IMR-90 (cell line): Measurements from ENCODE around the gene GNB1L. TPM values are rescaled to one million over a fixed set of nuclear protein-coding genes. Genes with fewer than 3 reads are reported as not detected.

ENCODE experiments used
- ATAC-seq: fragments of 200-7000 bp; cut with Tn5 transposase; 2 replicates; pipeline ENCODE4 v1.9.1; 2020; ENCODE audit warnings: low read depth, mild to moderate bottlenecking, moderate library complexity
- BruUV-seq: library from RNA; stranded (reverse); fragments of 400-500 nt; replicated peaks from 2 replicates; lab custom pipeline; 2021; lab: Mats Ljungman, UMichigan
- CTCF ChIA-PET: fragments of 300-600 bp; formaldehyde crosslinking; extraction: SDS; loops from one replicate; lab custom pipeline; 2021; ENCODE audit warnings: antibody characterized with exemption; lab: Yijun Ruan, JAX
- POLR2A ChIA-PET: fragments of 300-600 bp; sonication (Branson Sonifier 250); formaldehyde crosslinking; loops from one replicate; lab custom pipeline; 2022; ENCODE audit warnings: antibody characterized with exemption; ENCODE audit not compliant: unreplicated experiment; lab: Charles Lee
- DNase-seq: peaks from one replicate; pipeline ENCODE4 v3.0.0; 2013
- H2AFZ ChIP-seq: replicated peaks from 2 replicates; pipeline ENCODE3; 2013; ENCODE audit warnings: low read length, mild to moderate bottlenecking; ENCODE audit not compliant: poor library complexity
- H2AK5ac ChIP-seq: 2 replicates; pipeline ENCODE4 v1.6.1; 2013; ENCODE audit warnings: low read depth, low read length, inconsistent platforms
- H2AK9ac ChIP-seq: replicated peaks from 2 replicates; pipeline ENCODE3; 2013; ENCODE audit warnings: mild to moderate bottlenecking, low read depth, low read length, moderate library complexity; ENCODE audit not compliant: poor library complexity
- H2BK120ac ChIP-seq: 2 replicates; pipeline ENCODE4 v1.6.1; 2013; ENCODE audit warnings: low read depth, low read length, inconsistent platforms
- H2BK15ac ChIP-seq: 3 replicates; pipeline ENCODE4 v1.6.1; 2013; ENCODE audit warnings: low read depth, low read length, inconsistent platforms
- H2BK20ac ChIP-seq: 2 replicates; pipeline ENCODE4 v1.6.1; 2013; ENCODE audit warnings: low read depth, mild to moderate bottlenecking, inconsistent platforms, low read length, moderate library complexity
- H2BK5ac ChIP-seq: 2 replicates; pipeline ENCODE4 v1.6.1; 2013; ENCODE audit warnings: mild to moderate bottlenecking, low read depth, low read length, inconsistent platforms; ENCODE audit not compliant: poor library complexity, severe bottlenecking
- H3K14ac ChIP-seq: replicated peaks from 2 replicates; pipeline ENCODE4 v1.6.1; 2013; ENCODE audit warnings: low read depth, low read length, inconsistent platforms
- H3K18ac ChIP-seq: 2 replicates; pipeline ENCODE4 v1.6.1; 2013; ENCODE audit warnings: low read depth, low read length, control low read depth
- H3K23ac ChIP-seq: 2 replicates; pipeline ENCODE4 v1.6.1; 2013; ENCODE audit warnings: low read depth, low read length, inconsistent platforms
- H3K27ac ChIP-seq: 2 replicates; pipeline ENCODE4 v1.5.1; 2013; ENCODE audit warnings: mild to moderate bottlenecking, control low read depth, low read length; ENCODE audit not compliant: insufficient read depth
- H3K27me3 ChIP-seq: 2 replicates; pipeline ENCODE4 v1.6.1; 2013; ENCODE audit warnings: low read length; ENCODE audit not compliant: control insufficient read depth, insufficient read depth
- H3K36me3 ChIP-seq: 2 replicates; pipeline ENCODE4 v1.6.1; 2013; ENCODE audit warnings: low read length, mixed read lengths; ENCODE audit not compliant: control insufficient read depth, insufficient read depth
- H3K4ac ChIP-seq: 2 replicates; pipeline ENCODE4 v1.6.1; 2013; ENCODE audit warnings: low read depth, low read length, inconsistent platforms
- H3K4me1 ChIP-seq: 2 replicates; pipeline ENCODE4 v1.6.1; 2013; ENCODE audit warnings: low read length, mixed read lengths; ENCODE audit not compliant: control insufficient read depth, insufficient read depth
- H3K4me2 ChIP-seq: 2 replicates; pipeline ENCODE4 v1.6.1; 2013; ENCODE audit warnings: low read depth, mild to moderate bottlenecking, control low read depth, low read length, moderate library complexity
- H3K4me3 ChIP-seq: 2 replicates; pipeline ENCODE4 v1.5.1; 2013; ENCODE audit warnings: low read depth, mild to moderate bottlenecking, control low read depth, low read length, moderate library complexity; ENCODE audit not compliant: insufficient read depth
- H3K56ac ChIP-seq: 2 replicates; pipeline ENCODE4 v1.6.1; 2013; ENCODE audit warnings: low read length, inconsistent platforms; ENCODE audit not compliant: insufficient read depth; ENCODE audit errors: extremely low read depth
- H3K79me1 ChIP-seq, 2 experiments: 2 replicates each; pipeline ENCODE4 v1.6.1; 2013; ENCODE audit warnings: low read length in 2 of 2, inconsistent platforms in 1 of 2, low read depth in 1 of 2
- H3K9ac ChIP-seq: 2 replicates; pipeline ENCODE4 v1.6.1; 2013; ENCODE audit warnings: low read depth, low read length, control low read depth
- H3K9me1 ChIP-seq: 2 replicates; pipeline ENCODE4 v1.6.1; 2013; ENCODE audit warnings: low read length, inconsistent platforms; ENCODE audit not compliant: insufficient read depth
- H3K9me3 ChIP-seq: 2 replicates; pipeline ENCODE4 v1.6.1; 2013; ENCODE audit warnings: low read length; ENCODE audit not compliant: control insufficient read depth, insufficient read depth
- H4K20me1 ChIP-seq: 2 replicates; pipeline ENCODE4 v1.6.1; 2013; ENCODE audit warnings: low read length, inconsistent platforms; ENCODE audit not compliant: insufficient read depth
- H4K5ac ChIP-seq: 2 replicates; pipeline ENCODE4 v1.6.1; 2013; ENCODE audit warnings: mild to moderate bottlenecking, low read depth, low read length, control low read depth
- H4K8ac ChIP-seq, 2 experiments: 2 replicates each; pipeline ENCODE4 v1.6.1; 2013; ENCODE audit warnings: low read depth in 2 of 2, low read length in 2 of 2, control low read depth in 1 of 2, inconsistent platforms in 1 of 2
- H4K91ac ChIP-seq: 2 replicates; pipeline ENCODE4 v1.6.1; 2013; ENCODE audit warnings: low read depth, low read length, inconsistent platforms; ENCODE audit not compliant: insufficient read depth
- CHD1 ChIP-seq: IDR thresholded peaks from 2 replicates; pipeline ENCODE4 v1.6.1; 2012; ENCODE audit warnings: low read depth, low read length, improper control_type of control experiment
- ELK1 ChIP-seq: fragments of 150-350 bp; IDR thresholded peaks from 2 replicates; pipeline ENCODE4 v1.6.1; 2016; ENCODE audit warnings: low read depth, mild to moderate bottlenecking, low read length, moderate library complexity, borderline replicate concordance
- FOS ChIP-seq: fragments of 150-350 bp; IDR thresholded peaks from 2 replicates; pipeline ENCODE4 v1.6.1; 2016; ENCODE audit warnings: low read depth, low read length
- MAFK ChIP-seq: IDR thresholded peaks from 2 replicates; pipeline ENCODE4 v1.6.1; 2012; ENCODE audit warnings: low read depth, low read length, improper control_type of control experiment
- NFE2L2 ChIP-seq: fragments of 150-350 bp; IDR thresholded peaks from 2 replicates; pipeline ENCODE4 v1.6.1; 2016; ENCODE audit warnings: low read depth, mild to moderate bottlenecking, low read length
- POLR2A ChIP-seq: IDR thresholded peaks from 2 replicates; pipeline ENCODE4 v1.6.1; 2012; ENCODE audit warnings: mild to moderate bottlenecking, low read depth, low read length
- RAD21 ChIP-seq: IDR thresholded peaks from 2 replicates; pipeline ENCODE4 v1.6.1; 2012; ENCODE audit warnings: low read length, improper control_type of control experiment
- RCOR1 ChIP-seq: IDR thresholded peaks from 2 replicates; pipeline ENCODE4 v1.6.1; 2012; ENCODE audit warnings: mild to moderate bottlenecking, low read length, improper control_type of control experiment; ENCODE audit not compliant: insufficient replicate concordance
- RFX5 ChIP-seq: IDR thresholded peaks from 2 replicates; pipeline ENCODE4 v1.8.0; 2012; ENCODE audit warnings: low read depth, mild to moderate bottlenecking, low read length, moderate library complexity
- SMC3 ChIP-seq: fragments of 150-350 bp; IDR thresholded peaks from 2 replicates; pipeline ENCODE4 v1.6.1; 2016; ENCODE audit warnings: low read depth, mild to moderate bottlenecking, antibody characterized with exemption, low read length, moderate library complexity
- WGBS, 2 experiments: methylation state at CpG; one replicate each; pipeline versions ENCODE4 v1.1.5 to v1.1.7; 2013; ENCODE audit warnings: missing lambda C conversion rate in 2 of 2; ENCODE audit not compliant: insufficient read length in 1 of 2; ENCODE audit errors: extremely low coverage in 2 of 2; 5-methylcytosine and 5-hydroxymethylcytosine counted together
- dilution Hi-C: fragments of 300-500 bp; cut with HindIII; formaldehyde crosslinking; loops from one replicate; pipeline ENCODE4 v1.14.3; 2018; ENCODE audit warnings: low sequenced_read_pairs; ENCODE audit not compliant: unreplicated experiment
- in situ Hi-C: fragments of 300-500 bp; cut with MboI; formaldehyde crosslinking; loops from 3 replicates; pipeline ENCODE4 v1.14.3; 2019; ENCODE audit warnings: low sequenced_read_pairs, inconsistent platforms, mixed read lengths
- intact Hi-C: fragments of 100-400 bp; cut with micrococcal nuclease; formaldehyde crosslinking; loops from 2 replicates; pipeline ENCODE4 v1.10.0; 2022
- polyA plus RNA-seq, 3 experiments: library from polyadenylated mRNA; depleted of rRNA; stranded (reverse); fragments of >200 nt; gene quantifications; 2 replicates each; pipeline ENCODE4 v1.2.3, GENCODE V29; 2012; ENCODE audit warnings: low replicate concordance in 1 of 3
- total RNA-seq: library from RNA; depleted of rRNA; stranded (reverse); fragments of >200 nt; gene quantifications from 2 replicates; pipeline ENCODE4 v1.2.3, GENCODE V29; 2012

The GNB1L gene
- total and polyA plus RNA-seq, 2 of the 4 experiments (the other 2 are of a cell fraction), result 2.5 to 4.4 TPM

GRCh38 chr22:19773470-19774040 lies 81.1 kb downstream of the GNB1L start:
- in situ Hi-C loops, result no loop called here
- H3K36me3 ChIP-seq, result no peaks in the 10 kb centered on the region
- H2BK20ac ChIP-seq, result no peak overlapping the region
- no peak overlapping the region for H2BK15ac ChIP-seq
- no peak overlapping the region for H2AFZ ChIP-seq
- no peak overlapping the region for H2BK5ac ChIP-seq
- ATAC-seq, result no peak
- H2BK120ac ChIP-seq, result no peak overlapping the region
- H2AK5ac ChIP-seq, result no peak overlapping the region
- H3K23ac ChIP-seq, result no peak overlapping the region
- no peak overlapping the region for H3K18ac ChIP-seq
- H2AK9ac ChIP-seq, result no peak overlapping the region
- H3K4me3 ChIP-seq, result no peak overlapping the region
- H3K14ac ChIP-seq, result no peak overlapping the region
- H3K4ac ChIP-seq, result no peak overlapping the region
- no peaks in the 10 kb centered on the region for H4K20me1 ChIP-seq
- no peaks in the 10 kb centered on the region for H3K9me3 ChIP-seq
- no peak for TF ChIP-seq RCOR1
- TF ChIP-seq POLR2A, result no peak
- TF ChIP-seq CHD1, result no peak
- TF ChIP-seq NFE2L2, result no peak
- TF ChIP-seq RFX5, result no peak
- TF ChIP-seq ELK1, result no peak
- no peak for TF ChIP-seq FOS
- no peak for TF ChIP-seq MAFK
- no peak for TF ChIP-seq RAD21
- no peak for TF ChIP-seq SMC3
- H3K27me3 ChIP-seq, result peaks cover 60% of the 10 kb centered on the region
- BruUV-seq, result no TSS peak
- no peaks in the 10 kb centered on the region for H3K4me1 ChIP-seq
- H4K5ac ChIP-seq, result no peak overlapping the region
- H3K4me2 ChIP-seq, result no peak overlapping the region
- H4K91ac ChIP-seq, result no peak overlapping the region
- H3K9ac ChIP-seq, result no peak overlapping the region
- H3K56ac ChIP-seq, result no peak overlapping the region
- H4K8ac ChIP-seq, result no peak overlapping the region
- WGBS, 2 experiments, result no CpG with 5 or more reads among the region's 9 CpGs
- intact Hi-C loops, result no loop called here
- peaks cover 6% of the 10 kb centered on the region; the same call in 1 of the 2 replicates for H3K9me1 ChIP-seq
- POLR2A ChIA-PET, result no interaction called here
- CTCF ChIA-PET, result no interaction called here
- H3K79me1 ChIP-seq, result no peaks in the 10 kb centered on the region
- no peak for DNase-seq
- no peak overlapping the region for H3K27ac ChIP-seq
- dilution Hi-C loops, result no loop called here
